Suprapubic skin (tissue), 4 donors: ENCODE results near the gene CELA2A.

Experiments used
- EP300 ChIP-seq: sonication (generic); formaldehyde crosslinking; IDR thresholded peaks from one replicate; pipeline ENCODE4 v1.6.1; 2017; ENCODE audit warnings: antibody characterized with exemption
- POLR2AphosphoS5 ChIP-seq, 3 donors: sonication (generic); formaldehyde crosslinking; IDR thresholded peaks; one replicate each; pipeline ENCODE4 v1.6.1; 2017; ENCODE audit warnings: antibody characterized with exemption in 3 of 3

DNA sequence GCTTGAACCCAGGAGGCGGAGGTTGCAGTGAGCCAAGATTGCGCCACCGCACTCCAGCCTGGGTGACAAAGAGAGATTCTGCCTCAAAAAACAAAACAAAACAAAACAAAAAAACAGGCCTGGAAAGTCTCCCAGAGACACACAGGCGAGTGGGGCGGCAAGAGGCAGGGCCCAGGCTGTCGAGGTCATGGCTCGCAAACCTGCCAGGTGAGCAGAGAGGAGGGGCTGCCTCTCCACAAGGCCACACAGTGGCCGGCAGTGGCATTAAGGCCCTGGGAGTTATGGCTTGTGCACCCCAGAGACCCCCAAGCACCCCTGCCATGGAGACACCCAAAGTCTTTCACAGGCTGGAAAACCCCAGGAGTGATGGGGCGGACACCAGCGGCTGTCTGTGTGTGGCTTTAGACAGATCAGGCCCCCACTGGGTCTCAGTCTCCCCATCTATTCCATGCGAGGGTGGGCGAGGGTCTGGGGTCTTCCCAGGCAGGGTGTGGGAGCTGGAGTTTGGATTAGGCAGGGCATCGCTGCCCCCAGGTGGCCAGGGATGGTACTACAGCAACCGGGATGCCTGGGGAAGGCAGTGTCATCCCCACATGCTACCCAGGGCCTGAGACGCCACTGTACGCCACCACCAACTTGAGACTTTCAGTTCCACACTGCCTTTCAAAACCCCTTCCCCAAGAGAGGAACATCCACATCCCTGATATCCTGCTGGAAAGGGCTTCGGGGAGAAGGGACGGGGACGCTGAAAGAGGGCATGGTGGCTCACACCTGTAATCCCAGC is 25.6 kb upstream of the CELA2A start:
- no peak for TF ChIP-seq POLR2AphosphoS5 (IDR thresholded peaks at IDR 0.05)
- TF ChIP-seq EP300: no peak
